ENCODE results near the gene GH1.

The GH1 gene

DNA sequence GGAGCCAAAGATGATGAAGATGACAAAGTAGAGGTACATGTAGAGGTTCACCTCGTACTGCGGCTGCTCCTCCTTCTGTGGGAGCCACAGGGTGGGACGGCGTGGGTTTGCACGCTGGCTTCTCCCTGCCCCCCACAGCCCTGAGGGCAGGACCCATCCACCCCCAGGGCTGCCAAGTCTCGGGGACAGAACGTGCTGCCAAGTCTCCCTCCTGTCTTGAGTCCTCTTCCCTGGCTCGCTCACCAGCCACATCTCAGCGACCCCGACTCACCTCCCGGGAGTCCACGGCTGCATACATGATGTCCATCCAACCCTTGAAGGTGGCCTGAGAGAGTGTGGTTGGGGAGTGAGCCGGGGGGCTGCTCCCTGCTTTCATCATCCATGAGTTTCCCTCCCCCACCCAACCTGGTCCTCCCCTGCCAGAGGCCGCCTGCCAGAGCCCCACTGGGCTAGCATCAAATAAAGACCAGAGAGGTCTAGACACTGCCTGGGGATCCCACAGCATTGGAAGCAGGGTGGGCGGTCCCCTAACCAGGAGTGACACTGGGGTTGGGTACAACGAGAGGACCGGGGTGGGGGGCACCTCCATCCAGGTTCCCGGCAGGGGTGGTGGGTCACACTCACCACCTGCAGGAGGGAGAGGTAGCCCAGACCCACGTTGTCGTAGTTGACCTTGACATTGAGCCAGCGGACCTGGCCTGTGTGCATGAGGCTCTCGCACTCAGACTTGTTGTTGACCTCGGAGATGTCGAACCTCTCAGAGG lies 26.3 kb upstream of the GH1 start:
- no peak for DNase-seq

DNA sequence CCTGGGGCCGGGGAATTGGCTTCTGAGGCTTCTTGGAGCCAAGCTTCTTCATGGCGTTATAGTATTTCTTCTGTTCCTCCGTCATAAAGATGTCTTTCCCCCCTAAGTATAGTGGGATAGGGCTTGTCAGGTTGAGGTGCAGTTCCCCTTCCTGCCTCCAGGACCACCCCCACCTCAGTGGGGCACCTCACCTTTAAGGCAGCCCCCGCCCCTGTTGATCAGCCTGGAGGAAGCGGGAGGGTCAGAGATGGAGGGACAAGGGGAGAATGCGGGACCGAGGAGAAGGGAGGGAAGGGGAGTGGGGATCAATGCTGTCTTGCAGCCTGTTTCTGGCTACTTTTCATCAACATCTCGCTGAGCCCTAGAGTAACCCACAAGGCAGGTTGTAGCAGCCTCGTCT lies 25.1 kb upstream of the GH1 start:
- DNase-seq = no peak

DNA sequence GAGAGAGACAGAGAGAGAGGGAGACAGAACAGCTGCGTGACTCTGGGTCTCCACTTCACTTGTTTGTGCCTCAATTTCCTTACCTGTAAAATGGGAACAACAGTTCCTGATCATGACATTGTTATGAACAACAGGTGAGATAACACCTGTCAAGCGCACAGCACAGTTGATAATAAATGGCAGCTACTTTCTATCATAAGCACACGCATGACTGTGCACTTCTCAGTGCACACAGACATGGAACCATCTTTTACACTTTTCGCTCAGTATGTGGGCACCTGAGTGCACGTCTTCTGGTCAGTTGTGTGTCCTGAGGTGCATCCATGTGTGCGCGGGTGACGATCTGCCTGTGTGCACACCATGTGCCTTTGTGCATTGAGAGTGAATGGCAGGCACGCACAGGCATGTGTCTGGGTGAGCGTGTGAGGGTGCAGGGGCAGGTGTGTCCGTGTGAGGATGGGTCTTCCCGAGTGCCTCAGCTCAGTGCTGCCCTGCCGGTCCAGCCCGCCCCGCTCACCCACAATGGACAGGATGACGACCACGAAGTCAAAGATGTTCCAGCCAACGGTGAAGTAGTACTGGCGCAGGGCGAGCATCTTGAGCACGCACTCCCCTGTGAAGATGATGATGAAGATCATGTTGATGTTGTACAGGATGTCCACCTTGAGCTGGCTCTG lies 23.8 kb upstream of the GH1 start:
- DNase-seq = no peak

DNA sequence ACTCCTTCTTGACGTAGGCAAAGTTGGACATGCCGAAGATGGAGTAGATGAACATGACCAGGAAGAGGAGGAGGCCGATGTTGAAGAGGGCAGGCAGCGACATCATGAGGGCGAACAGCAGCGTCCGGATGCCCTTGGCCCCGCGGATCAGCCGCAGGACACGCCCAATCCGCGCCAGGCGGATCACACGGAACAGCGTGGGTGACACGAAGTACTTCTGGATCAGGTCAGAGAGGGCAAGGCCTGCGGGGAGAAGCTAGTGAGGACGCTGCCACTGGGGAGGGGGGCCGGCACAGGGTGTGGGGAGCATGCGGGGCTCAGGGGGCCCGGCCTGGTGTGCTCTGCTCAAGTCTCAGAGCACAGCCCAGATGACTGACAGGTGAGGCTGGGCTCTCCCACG lies 23.1 kb upstream of the GH1 start:
- DNase-seq = no peak

DNA sequence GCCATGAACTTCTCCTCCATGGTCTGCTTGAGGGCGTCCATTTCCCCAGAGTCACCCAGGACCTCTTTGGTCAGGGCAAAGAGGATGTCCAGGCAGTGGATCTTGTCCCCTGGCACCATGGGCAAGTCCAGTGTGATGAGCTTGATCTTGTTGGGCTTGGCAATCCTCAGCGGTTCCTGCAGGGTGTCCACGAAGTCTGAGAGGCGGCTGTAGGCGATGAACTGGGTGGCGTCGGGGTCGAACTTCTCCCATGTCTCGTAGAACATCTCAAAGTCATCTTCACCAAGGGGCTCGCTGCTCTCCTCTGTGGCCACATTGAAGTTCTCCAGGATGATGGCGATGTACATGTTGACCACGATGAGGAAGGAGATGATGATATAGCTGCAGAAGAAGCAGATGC lies 22.5 kb upstream of the GH1 start:
- no peak for DNase-seq

DNA sequence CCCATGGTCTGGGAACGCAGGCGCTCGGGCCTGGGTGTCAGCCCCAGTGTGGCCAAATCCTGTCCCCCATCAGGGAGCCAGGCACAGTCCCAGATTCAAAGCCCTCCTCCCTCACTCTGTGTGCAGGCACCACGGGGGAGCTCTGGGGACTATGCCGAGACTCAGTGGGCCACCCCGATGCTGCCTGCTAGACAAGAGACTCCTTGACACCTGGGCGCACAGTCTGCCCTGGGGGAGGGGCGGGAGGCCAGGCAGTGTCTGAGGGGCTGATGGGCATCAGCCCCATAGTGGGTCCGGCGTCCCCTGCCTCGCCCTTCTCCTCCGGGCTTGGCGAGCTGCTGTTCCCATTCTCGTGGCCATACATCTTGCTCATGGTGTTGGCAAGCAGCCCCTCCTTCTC lies 21.9 kb upstream of the GH1 start:
- no peak for DNase-seq

DNA sequence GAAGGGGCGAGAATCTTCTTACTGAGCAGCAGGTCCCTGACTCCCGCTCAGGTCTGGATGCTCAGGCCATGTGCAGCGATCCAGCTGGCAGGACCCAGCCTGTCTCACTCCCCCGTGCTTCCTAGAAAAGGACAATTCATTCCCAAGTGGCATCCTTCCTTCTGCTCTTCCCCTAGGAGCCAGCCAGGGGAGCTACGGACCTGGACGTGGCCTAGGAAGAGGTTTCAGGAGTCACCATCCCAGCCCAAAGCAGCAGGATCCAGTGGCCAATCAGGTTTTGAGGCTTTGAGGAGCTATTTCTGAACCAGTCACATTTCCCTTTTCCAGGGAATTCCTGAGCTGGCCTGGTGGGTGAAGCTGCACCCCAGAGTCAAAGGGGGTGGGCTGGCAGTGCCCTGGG lies 21.2 kb upstream of the GH1 start:
- no peak for DNase-seq

DNA sequence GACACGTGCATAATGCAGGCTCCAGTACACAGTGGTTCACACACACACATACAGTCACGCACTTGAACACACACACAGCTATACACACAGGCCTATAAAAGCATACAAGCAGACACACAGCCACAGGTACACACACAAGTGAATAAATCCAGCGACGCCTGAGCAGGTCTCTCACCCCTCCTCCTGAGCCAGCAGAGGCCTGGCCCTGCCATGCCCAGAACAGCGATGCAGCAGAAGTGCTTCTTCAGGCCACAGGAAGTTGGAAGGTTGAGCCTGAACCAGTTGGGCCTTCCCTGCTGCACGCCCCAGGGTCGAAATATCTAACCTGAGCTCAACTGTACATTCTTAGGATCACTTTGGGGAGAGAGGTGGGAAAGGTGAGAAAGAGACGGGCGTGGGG lies 20.8 kb upstream of the GH1 start:
- DNase-seq = no peak

DNA sequence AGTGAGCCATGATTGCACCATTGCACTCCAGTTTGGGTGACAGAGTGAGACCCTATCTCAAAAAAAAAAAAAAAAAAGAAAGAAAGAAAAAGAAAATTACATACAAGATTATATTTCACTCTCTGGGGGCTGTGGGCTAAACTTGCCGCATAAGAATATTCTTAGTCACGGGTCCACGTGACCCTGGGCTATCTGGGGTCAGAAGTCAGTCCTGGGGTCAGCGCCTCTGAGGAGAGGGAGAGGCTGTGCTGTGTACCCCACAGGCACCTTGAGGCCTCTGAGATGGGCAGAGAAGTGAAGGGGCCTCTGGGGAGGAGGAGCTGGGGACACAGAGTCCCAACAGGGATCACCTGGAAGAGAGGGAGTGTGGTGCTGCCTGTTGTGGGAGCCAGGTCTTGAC lies 19.3 kb upstream of the GH1 start:
- no peak for DNase-seq

DNA sequence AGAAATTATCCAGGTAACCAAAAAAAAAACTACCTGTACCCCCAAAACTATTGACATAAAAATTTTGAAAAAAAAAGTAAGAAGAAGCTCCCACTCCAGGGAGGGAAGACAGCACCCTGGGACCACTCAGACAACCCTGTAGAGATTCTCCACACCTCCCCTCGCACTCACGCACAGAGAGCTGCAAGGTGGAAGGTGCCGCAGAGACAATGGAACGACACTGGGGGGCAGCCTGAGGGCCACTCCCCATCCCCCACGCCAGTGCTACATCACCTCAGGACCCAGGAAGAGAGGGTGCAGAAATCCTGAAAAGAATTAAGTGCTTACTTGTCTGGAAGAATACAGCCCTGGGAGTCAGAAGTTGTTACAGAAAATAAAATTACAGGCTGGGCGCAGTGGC lies 18.7 kb upstream of the GH1 start:
- no peak for DNase-seq

DNA sequence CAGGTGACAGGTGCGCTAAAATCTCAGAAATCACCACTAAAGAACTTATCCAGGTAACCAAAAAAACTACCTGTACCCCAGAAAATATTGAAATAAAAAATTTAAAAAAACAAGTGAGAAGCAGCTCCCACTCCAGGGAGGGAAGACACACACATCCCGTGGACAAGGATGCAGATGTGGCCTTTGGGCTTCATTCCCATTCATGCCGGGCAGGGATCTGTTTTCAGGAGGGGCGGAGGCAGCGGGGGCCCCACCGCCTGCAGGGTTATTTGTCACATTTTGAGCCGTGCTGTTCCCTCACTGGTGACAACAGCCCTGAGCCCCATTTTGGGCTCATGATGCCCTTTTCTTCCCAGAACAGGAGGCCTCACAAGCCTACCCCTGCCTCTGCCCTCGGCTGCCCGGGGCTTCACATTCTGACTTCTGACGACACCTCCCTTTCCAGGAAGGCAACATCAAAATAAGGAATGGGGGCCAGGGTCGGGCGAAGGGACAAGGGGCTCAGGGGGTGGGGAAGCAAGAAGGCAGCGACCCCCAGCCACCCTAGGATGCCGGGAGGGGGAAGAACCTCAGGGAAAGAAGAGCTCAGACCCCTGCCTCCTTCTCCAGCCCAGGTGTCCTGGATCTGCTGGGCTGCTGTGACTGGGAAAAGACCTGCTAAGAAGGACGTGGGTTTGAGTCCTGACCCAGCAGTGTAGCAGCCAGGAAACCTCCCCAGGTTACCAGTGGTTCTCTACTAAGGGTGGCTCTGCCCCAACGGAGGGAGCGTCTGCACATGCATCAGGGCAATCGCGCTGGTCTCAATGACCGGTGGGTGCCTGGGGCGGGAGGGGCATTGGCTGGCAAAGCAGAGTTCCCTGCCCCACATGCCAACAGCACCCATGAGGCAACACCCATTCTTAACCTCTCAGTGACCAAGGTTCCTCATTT lies 15.8 kb upstream of the GH1 start:
- no peak for DNase-seq

DNA sequence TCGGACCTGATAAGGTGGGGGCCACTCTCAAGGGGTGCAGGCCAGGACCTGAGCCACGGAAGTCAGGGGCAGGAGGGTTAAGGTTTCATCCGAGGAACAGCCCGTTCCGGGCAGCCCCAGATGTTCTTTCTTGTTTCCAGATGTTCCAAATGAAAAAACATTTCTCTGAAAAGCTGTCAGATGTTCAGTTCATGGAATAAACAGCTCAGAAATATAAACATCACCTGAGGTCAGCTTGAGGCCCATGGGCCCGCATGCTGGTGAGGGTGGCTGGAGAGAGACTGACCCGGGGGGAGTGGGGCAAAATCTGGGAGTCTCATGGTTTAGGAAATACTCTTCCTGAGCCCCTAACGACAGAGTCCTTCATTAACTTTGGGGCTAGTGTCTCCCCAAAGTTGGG lies 15.0 kb upstream of the GH1 start:
- no peak for DNase-seq

DNA sequence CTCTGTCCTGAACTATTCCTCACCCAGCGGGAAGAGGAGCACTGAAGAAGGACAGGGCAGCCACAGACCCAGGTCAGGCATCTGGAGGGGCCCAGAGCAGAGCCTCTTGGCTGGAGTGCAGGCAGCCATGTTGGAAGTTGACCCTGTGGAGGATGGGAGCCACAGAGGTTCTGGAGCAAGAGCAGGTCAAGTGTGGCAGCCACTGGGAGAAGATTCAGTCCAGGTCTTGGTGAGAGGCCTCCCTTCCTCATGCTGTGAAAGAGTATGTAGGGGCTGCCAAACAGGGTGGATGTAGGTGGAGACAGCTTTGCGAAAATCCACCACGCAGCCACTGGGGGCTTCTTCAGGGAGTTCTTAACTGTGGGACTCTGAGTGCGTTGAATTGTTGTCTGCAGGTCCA lies 14.1 kb upstream of the GH1 start:
- no peak for DNase-seq

DNA sequence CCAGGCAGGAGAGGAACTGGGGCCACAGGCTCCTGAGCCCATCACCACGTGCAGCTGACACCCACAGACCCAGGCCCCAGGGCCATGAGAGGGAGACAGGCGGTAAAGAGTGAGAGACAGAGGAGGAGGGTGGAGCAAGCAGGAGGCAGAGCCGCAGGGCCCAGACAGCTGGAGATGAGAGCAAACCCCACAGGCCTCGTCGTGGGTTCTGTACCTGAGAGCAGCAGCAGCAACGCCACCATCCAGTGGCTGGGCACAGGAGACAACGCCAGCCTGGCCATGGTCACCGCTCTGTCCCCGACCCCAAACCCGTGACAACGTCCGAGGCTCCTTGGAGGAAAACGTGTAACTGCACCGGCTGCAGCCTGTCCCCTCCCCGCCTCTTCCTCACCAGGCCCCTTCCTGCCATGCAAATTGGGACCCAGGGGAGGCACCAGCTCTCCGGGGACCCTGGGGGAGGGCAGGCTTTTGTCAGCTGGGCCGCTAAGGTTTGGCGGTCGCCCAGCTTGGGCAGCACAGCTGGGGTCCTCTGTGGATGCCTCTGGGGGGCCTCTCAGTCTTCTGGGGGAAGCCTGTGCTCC lies 13.4 kb upstream of the GH1 start, which contains the start of gene CD79B:
Gene CD79B, minus strand, starts transcription at position 351 of the 581 bp plus-strand sequence. Its CDS starts 70 bp downstream, at position 281.
- peak in 3 of 4 experiments; percentile 16 to 19 (median 17) for DNase-seq

DNA sequence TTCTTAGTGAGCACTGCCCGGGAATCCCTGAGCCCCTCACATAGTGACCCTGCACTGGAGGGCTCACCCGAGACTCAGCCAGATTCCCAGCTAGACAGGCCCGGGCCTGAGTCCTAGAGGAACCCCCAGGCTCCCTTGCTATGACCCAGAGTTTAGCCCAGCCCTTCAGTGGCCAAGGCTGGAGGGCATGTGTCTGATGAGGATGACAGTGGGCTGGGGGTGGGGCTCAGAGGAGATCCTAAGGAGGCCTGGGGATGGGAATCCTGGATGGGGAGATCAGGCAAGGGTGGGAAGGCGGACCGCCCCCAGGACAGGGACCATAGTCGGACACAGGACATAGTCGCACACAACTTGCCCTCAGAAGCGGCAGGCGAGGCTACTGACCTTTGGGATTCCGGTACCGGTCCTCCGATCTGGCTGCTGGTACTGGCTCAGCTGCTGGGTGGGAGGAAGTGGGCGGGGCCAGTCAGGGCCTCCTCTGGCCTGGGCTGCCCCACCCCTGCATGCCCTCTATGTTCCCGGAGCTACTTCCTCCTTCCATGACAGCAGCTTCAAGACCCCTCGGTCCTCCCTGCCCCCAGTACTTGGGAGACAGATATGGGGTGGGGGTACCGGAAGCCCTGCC lies 12.4 kb upstream of the GH1 start:
- peak; percentile 13 to 51 (median 40) for DNase-seq

DNA sequence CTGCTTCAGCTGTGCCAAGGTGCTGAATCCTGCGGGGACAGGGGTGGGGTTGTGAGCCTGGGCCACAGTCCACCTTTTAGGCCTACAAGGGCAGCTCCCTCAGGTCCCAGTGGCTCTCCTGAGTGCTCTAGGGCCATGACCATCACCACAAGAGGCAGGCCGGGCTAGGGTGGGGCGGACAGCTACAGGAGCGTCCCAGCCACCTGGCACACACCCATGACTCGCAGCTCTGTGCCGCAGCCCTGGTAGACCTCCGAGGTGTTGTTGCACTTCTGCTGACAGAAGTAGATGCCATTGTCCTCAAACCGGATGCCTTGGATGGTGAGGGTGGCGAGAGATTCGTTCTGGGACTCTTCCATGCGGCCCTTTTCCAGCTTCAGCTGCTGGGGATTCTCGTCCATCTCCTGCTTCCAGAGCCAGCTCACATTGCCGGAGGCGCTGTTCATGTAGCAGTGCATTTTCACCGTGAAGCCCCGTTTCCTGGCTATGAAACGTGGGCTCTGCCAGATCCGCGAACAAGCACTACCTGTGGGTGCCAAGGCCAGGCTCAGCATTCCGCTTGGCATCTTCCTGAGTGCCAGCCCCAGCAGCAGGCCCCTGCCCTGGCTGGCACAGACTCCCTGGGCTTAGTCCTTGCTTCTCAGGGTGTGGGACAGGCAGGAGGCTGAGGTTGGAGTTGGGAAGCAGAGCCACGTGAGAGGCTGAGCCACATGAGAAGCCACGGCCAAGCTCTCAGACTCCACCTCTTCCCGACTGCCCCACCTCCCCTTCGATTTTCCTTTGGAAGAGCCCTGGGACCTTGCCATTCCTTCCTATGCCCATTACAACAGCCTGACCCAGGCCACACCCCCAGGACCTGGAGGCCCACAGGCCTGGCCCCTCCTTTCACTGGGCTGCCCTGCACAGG lies 11.5 kb upstream of the GH1 start:
- DNase-seq = no peak

DNA sequence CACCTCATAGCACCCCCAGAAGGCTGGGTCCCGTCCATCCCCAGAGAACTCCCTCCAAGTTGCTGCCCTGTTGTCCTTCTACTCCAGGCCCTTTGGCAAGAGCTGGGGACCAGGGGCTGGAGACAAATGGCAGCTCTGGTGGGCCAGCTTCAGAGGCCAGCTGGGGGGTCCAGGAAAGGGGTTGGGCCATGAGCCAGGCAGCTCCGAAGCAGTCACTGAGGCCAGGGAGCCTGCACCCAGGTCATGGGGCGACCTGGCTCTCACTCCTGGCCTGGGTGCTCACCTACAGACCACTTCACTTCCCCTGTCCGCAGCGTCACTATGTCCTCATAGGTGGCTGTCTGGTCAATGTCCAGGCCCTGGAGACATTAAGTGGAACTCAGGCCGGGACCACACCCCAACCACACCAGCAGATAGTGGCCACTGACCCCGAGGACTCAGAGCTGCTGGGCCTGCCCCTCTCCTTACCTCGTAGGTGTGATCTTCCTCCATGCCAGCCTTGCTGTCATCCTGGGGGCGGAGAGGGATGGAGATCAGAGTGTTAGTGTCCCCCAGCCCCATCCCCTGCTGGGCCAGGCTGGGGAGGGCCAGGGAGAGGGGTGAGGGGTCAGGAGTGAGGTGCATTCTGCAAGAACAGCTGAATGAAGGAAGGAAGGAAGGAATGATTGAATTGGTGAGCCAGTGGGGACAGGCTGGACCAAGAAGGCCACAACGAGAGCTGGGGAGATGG lies 10.5 kb upstream of the GH1 start:
- DNase-seq = no peak

DNA sequence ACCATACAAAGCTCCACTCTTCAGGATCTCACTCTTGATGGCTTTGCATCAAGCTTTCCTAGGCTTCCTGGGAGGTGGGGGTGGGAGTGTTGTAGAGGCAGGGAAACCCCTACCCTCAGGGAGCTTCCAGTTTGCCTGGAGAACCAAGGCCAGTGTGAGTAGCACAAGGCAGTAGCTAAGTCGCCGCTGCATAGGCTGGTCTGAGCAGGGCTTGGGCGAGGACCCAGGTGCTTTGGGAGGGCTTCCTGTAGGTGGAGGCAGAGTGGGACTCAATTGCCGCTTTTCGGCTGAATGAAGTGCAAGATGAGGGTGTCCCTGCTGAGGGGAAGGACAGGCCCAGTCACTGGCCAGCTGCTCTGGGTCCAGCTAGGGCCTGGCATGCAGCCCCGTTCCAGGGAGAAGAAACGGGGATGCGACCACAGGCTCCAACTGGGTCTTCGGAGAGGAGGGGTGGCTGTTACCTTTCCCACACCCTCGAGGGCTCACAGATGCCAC lies 9.6 kb upstream of the GH1 start:
- DNase-seq = no peak

DNA sequence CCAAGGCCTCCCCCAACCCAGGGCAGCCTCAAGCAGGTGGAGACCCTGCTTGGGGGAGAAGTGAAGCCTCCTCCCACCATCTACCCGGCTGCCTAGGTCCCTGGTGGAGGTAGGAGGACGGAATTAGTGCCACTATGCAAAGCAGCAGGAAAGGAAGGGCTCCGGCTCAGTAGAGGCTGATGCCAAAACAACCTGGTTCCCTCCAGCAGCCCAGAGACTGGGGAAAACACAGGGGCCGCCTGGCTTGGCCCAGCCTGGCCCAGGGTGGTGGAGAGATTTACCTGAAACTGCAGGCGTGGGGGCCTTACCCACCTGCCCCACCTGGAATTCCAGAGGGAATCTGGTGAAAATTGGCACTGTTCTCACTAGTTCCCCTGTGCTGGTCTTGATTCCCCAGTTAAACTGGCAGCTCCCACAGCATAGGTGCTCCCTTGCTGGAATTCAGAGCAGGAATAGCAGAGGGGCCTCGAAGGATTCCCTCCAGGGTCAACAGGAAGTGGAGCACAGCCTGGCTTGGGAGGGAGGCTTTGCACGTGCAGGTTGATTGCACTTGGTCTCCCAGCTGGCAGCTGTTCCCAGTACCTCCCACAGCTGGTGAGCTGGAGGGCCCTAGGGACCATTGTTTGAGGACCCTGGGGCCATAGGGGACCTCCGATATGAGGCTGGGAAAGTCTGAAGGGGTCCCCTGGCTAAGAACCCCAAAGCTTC lies 9.0 kb upstream of the GH1 start:
- no peak for DNase-seq

DNA sequence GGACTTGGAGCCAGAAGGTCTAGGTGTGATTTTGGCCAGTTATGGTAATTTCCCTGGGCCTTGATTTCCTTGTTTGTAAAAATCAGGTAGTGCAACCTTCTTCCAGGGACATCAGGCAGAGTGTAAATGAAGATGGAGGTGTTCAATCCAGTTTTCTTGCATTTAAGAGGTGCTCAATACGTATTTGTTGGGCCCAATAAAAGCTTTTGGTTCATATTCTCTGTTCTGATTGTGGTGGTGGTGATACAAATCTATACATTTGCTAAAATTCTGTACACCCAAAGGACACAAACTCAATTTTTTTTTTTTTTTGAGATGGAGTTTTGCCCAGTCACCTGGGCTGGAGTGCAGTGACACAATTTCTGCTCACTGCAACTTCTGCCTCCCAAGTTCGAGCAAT lies 7.5 kb upstream of the GH1 start:
- no peak for DNase-seq

Data from activated CD4-positive, CD25-positive, alpha-beta regulatory T cell (primary cell).